PC-3 (cell line): ENCODE results near the gene FAM117B. TPM values are rescaled to one million over a fixed set of nuclear protein-coding genes. Genes with fewer than 3 reads are reported as not detected.

Experiments used
- total RNA-seq: library from RNA; depleted of rRNA; stranded (reverse); fragments of >200 nt; gene quantifications from 2 replicates; pipeline ENCODE4 v1.2.3, GENCODE V29; 2014; rRNA removed

Gene FAM117B
- total RNA-seq, 1 experiment from 2014 or later = 2.2 TPM

Other genes starting within 250 kb of the FAM117B start
- gene ICA1L, start 236.8 kb downstream of the FAM117B start, total RNA-seq = 1.3 and 2.5 TPM in 2 replicates